NCI-H345 treated with DMSO at 0.1 percent for 48 hours (cell line): ENCODE data around the gene ZDHHC11B.
"Not testable (repeated sequence)": the region's sequence is repeated elsewhere in the genome, so short reads cannot be mapped to it uniquely, and the experiment has no call there.

ENCODE experiments used
- DNase-seq: peaks from one replicate; lab custom pipeline; 2025; ENCODE audit not compliant: unreplicated experiment; lab: John Stamatoyannopoulos, UW

The ZDHHC11B gene

GRCh38 chr5:754143-754632, 30.3 kb downstream of the ZDHHC11B start:
- DNase-seq, result not testable (repeated sequence)

- not testable (repeated sequence) for DNase-seq
These were observed 30.9 kb downstream of the ZDHHC11B start for GRCh38 chr5:753567-754142.

- not testable (repeated sequence) for DNase-seq
These were observed 31.9 kb downstream of the ZDHHC11B start for GRCh38 chr5:752532-753115.

DNA sequence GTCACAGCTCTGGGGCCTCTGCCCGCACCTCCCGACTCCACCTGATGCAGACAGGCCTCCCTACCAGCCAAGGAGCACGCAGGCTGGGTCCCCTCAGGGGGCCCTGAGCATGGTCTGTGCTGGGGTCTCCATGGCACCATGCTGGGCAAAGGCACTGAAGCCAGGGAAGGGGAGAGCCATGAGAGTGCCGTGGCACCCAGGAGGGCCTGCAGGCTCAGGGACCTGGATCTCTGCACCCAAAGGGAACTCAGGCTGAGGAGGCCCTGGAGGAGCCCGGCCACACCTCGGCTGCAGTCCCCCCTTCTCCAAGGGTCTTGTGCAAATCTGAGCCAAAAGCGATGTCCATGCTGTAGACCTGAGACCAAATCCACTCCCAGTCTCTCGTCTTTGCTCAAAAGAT, 32.5 kb downstream of the ZDHHC11B start:
- DNase-seq, result not testable (repeated sequence)

DNA sequence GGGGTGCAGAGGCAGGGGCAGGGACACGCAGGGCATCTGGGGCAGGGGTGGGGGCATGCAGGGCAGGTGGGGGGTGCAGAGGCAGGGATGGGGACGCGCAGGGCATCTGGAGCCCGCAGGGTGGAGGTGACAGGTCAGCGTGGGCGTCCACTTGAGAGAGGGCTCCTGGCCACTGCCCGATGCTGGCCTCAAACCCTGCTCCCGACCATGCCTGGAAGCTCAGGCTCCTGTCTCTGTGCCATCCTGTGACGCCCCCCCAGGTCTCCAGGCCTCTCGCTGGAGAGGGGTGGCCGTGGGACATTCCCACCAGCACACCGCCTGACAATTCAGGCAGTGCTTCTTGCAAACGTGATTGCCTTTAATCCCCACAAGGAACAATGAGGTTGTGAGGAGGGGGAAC, 33.0 kb downstream of the ZDHHC11B start:
- no peak for DNase-seq

- not testable (repeated sequence) for DNase-seq
These were observed 34.3 kb downstream of the ZDHHC11B start for GRCh38 chr5:750226-750625.

- no peak for DNase-seq
These were observed 35.3 kb downstream of the ZDHHC11B start for GRCh38 chr5:749101-749670.

GRCh38 chr5:748011-748980, 36.2 kb downstream of the ZDHHC11B start:
- not testable (repeated sequence) for DNase-seq

- DNase-seq, result not testable (repeated sequence)
These were observed 37.2 kb downstream of the ZDHHC11B start for GRCh38 chr5:747303-747844.

GRCh38 chr5:746258-746761, 38.2 kb downstream of the ZDHHC11B start:
- DNase-seq, result no peak

- DNase-seq, result not testable (repeated sequence)
These were observed 39.0 kb downstream of the ZDHHC11B start for GRCh38 chr5:745272-746142.

DNA sequence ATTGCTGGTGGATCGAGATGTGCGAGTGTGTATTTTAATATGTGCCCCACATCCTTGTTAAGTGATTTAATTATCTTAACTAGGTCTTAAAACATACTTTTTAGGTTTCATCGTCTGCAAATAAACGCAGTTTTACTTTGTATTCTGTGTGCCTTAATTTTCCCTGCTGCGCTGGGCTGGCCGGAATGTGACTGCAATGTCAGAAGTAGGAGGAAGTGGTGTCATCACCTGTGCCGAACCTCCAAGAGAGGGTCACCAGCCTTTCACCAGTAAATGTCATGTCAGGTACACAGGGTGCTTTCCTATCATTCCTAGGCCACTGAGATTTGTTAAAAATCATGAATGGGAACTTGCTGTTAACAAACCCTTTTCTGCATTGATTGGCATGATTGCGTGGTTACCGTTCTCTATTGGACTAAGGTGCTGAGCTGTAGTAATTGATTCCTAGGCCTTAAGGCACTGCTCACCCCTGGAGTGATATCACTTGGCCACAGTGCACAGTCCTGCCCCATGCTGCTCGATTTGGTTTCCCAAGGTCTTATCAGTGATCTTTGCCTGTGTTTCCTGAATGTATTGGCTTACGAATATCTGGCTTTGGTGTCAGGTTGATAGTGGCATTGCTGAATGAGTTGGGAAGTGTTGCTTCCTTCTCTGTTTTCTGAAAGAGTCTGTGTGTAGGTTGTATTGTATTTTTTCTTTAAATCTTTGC, 40.7 kb downstream of the ZDHHC11B start:
- DNase-seq, result not testable (repeated sequence)

GRCh38 chr5:742276-742675, 42.3 kb downstream of the ZDHHC11B start:
- DNase-seq, result not testable (repeated sequence)

GRCh38 chr5:734145-734544, 50.4 kb downstream of the ZDHHC11B start:
- not testable (repeated sequence) for DNase-seq

- DNase-seq, result not testable (repeated sequence)
These were observed 51.6 kb downstream of the ZDHHC11B start for GRCh38 chr5:732754-733454.

DNA sequence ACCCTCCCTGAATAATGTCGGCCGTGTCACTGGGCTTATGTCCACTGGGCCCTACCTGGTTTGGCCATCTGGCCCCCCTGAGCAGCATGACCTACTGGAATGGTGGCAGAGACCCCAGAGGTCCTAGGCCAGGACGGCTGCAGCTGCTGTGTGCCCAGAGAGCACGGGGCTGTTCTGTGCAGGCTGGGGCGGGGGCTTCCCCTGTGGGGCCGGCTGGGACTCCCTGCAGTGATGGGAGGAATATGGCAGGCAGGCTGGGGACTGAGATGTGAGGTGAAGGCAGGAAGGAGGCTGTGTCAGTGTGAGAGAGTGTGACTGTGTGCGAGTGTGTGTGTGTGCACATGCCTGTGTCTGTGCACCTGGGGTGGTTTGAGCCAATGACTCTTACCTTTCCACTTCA, 55.3 kb downstream of the ZDHHC11B start:
- DNase-seq, result not testable (repeated sequence)

GRCh38 chr5:727087-727486, 57.4 kb downstream of the ZDHHC11B start:
- not testable (repeated sequence) for DNase-seq

GRCh38 chr5:723865-724264, 60.7 kb downstream of the ZDHHC11B start:
- not testable (repeated sequence) for DNase-seq
